GM21423 (cell line): ENCODE results near the gene ALOX12B.
A peak's percentile ranks its signal among the peaks of the same experiment; 100 is the strongest.
"Not testable (repeated sequence)": the region's sequence is repeated elsewhere in the genome, so short reads cannot be mapped to it uniquely, and the experiment has no call there.

Source experiments
- ATAC-seq: cut with Tn5 transposase; IDR thresholded peaks from one replicate; pipeline ENCODE4 v1.9.1; 2021; ENCODE audit warnings: mild to moderate bottlenecking, moderate library complexity; ENCODE audit not compliant: unreplicated experiment

Gene ALOX12B

GRCh38 chr17:8089728-8090127 lies 2.2 kb upstream of the ALOX12B start:
- no peak for ATAC-seq

- no peak for ATAC-seq
Measured at GRCh38 chr17:8087952-8088230, 375 bp upstream of the ALOX12B start.

- ATAC-seq: no peak
Measured at GRCh38 chr17:8084250-8084649, 3.3 kb downstream of the ALOX12B start.

- no peak for ATAC-seq
Measured at GRCh38 chr17:8082292-8082691, 5.2 kb downstream of the ALOX12B start.

- no peak for ATAC-seq
Measured at GRCh38 chr17:8081876-8082275, 5.6 kb downstream of the ALOX12B start.

- no peak for ATAC-seq
Measured at GRCh38 chr17:8080799-8081219, 6.7 kb downstream of the ALOX12B start.

GRCh38 chr17:8080208-8080798 lies 7.2 kb downstream of the ALOX12B start:
- ATAC-seq: no peak

GRCh38 chr17:8079291-8080207 lies 8.0 kb downstream of the ALOX12B start:
- ATAC-seq: peak; percentile 45

GRCh38 chr17:8077939-8078338 lies 9.6 kb downstream of the ALOX12B start:
- not testable (repeated sequence) for ATAC-seq

- ATAC-seq: no peak
Measured at GRCh38 chr17:8076502-8077266, 10.8 kb downstream of the ALOX12B start.

- ATAC-seq: no peak
Measured at GRCh38 chr17:8075574-8076342, 11.8 kb downstream of the ALOX12B start.

- ATAC-seq: no peak
Measured at GRCh38 chr17:8075081-8075480, 12.4 kb downstream of the ALOX12B start.

GRCh38 chr17:8074554-8074953 lies 13.0 kb downstream of the ALOX12B start:
- ATAC-seq: no peak

- ATAC-seq: peak; percentile 58
Measured at GRCh38 chr17:8073627-8074484, 13.7 kb downstream of the ALOX12B start.

- no peak for ATAC-seq
Measured at GRCh38 chr17:8072729-8073461, 14.6 kb downstream of the ALOX12B start.

GRCh38 chr17:8072341-8072728 lies 15.2 kb downstream of the ALOX12B start:
- no peak for ATAC-seq

- no peak for ATAC-seq
Measured at GRCh38 chr17:8071496-8071895, 16.0 kb downstream of the ALOX12B start.

- no peak for ATAC-seq
Measured at GRCh38 chr17:8069587-8069860, 18.0 kb downstream of the ALOX12B start.

- no peak for ATAC-seq
Measured at GRCh38 chr17:8068736-8069586, 18.6 kb downstream of the ALOX12B start.
